HG03135 (cell line): ENCODE data around the gene RFX8.

Experiments
- ATAC-seq: cut with Tn5 transposase; IDR thresholded peaks from one replicate; pipeline ENCODE4 v1.9.1; 2021; ENCODE audit warnings: mild to moderate bottlenecking, moderate library complexity; ENCODE audit not compliant: unreplicated experiment

Gene RFX8

DNA sequence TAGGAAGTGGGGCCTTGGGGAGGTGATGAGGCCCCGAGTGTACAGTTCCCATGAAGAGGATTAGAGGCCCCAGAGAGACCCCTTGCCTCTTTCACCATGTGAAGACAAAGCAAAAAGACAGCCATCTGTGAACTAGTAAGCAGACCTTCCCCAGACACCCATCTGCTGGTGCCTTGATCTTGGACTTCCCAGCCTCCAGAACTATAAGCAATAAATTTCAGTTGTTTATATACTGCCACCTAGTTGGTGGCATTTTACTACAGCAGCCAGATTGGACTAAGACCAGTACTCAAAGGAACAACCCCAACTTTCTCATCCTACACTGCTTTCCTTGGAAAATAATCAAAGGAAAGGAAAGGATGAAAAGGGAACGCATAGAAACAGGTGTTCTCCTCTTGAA is 59.7 kb downstream of the RFX8 start:
- ATAC-seq, result no peak

DNA sequence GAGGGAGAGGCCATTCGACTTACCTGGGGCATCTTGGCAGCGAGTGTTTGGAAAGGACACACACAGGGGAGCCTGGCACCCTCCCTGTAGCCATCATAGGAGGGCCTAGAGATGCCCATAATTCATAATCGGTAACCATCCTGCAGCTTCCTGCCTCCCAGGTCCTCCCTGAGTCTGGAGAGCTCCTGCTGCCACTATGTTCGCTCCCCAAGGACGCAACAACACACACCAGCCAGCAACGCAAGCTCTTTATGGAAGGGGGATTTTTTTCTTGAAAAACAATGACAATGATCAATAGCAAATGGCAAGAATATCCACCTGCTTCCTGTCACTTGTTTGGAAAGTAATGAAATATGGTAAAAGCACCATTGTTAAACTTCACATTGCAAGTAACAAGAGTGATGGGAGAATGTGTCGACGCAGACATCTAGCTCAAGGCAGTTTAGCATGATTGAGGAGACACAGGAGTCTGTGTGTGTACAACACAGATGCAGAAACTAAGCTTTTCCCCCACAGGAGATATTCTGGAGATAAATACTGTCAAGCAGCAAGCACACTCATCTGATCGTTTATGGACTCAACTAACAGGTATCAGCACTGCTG is 62.7 kb downstream of the RFX8 start:
- no peak for ATAC-seq

DNA sequence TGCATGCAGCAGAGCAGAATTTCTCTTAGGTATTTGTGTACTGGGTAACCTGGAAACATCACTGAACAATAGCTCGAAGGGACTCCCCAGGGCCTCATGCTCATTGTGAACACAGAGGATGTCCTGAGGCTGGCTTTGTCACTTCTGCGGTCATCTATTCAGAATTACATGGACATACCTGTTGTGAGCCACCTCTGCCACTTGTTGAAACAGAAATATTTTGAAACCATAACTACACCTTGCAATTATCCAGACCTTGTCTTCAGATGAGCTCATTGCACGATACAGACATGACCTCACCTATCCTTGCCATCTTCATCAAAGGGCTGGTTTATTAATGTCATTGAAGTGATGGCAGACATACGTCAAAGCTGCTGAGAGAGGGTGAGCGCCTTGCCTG is 64.2 kb downstream of the RFX8 start:
- no peak for ATAC-seq

DNA sequence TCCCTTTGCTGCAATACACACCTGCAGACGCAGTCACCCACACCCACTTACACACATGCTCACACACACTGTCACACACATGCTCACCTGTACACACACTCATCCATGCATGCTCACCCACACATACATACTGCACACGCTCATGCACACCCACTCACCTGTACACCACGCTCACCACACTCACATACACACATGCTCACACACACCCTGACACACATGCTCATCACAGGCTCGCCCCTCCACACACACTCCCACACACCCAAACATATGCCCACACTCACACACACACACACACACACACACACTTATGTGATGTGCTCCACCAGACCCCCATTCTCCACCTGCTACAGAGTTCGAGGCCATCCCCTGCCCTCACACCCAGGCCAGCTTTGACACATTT is 64.8 kb downstream of the RFX8 start:
- ATAC-seq, result no peak

DNA sequence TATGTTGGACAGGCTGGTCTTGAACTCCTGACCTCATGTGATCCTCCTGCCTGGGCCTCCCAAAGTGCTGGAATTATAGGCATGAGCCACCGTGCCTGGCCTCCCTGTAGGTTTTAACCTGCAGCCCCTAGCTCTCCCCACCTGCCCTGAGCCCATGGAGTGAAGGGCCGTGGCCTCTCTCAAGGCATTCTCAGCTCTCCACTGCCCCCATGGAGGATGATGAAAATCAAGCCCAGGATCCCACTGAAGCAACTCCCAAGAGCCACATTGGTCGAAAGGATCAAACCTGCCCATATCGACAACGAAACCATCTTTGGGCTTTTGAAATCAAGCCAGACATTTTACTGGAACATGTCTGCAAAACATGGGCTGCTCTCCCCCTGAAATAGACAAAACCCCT is 65.2 kb downstream of the RFX8 start:
- ATAC-seq, result no peak

DNA sequence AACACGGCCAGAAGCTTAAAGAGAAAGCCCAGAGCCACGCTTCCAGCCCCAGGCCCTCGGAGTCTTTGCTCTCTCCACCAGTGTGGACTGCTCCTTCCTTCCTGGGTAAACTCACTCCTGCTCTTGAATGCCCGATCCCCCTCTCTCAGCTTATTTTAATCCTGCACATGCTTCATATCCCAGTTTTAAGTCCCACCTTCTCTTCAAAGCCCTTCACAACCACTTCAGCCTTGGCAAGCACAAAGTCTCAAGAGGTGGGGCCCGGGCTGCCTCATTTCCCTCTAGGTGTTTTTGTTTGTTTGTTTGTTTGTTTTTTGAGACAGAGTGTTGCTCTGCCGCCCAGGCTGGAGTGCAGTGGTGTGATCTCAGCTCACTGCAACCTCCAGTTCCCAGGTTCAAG is 66.0 kb downstream of the RFX8 start:
- ATAC-seq, result no peak

DNA sequence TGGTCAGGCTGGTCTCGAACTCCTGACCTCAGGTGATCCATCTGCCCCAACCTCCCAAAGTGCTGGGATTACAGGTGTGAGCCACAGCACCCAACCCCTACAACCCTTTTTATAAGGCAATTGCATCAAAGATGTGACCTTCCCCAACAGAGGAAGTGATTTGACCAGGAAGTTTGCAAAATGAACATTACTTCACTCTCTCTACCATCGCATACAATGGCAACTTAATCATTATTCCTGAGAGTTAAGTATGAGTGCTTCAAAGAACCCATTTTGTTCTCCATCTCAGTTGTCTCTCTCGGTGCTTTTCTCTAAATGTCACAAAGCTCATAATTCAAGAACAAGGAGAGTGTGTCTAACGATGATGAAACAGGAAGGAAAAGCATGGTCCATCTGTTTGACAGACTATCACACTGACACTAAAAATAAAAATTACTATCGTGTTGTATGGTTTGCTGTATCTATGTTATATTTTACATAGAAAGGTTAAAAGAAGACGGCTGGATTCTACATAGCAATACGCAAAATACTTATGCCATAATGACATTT is 69.5 kb downstream of the RFX8 start:
- ATAC-seq, result no peak

DNA sequence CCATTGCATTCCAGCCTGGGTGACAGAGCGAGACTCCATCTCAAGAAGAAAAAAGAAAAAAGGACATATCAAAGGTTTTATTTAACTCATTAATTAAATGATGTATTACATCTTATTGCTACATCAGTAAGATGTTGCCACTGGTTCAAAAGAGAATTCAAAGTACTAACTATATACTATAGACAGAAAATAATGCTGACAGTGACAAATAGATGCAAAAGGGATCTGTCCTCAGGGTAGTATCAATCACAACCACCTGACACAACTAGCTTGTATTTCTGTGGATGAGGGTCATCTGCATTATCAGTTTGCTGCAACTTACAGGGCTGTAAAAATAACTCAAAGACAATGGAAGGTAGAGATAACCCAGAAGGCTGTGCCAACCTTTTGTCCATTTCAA is 71.2 kb downstream of the RFX8 start:
- no peak for ATAC-seq

DNA sequence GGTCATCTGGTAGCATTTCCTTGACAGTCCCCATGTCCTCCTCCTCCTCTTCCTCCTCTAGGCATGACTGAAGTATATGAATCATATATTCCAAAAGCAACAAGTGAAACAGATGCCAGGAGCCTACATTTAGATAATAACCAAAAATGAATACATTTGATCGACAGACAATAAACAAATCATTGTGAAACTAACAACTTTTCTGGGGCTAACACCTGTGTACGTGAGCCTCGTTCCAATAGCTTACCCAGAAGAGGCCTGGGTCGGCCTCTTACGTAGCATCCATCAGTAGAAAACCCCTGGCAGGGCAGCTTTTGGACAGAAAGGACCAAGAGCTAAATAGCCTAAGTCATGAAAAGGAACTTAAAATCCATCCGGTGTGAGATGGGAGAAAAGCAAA is 72.3 kb downstream of the RFX8 start:
- no peak for ATAC-seq

DNA sequence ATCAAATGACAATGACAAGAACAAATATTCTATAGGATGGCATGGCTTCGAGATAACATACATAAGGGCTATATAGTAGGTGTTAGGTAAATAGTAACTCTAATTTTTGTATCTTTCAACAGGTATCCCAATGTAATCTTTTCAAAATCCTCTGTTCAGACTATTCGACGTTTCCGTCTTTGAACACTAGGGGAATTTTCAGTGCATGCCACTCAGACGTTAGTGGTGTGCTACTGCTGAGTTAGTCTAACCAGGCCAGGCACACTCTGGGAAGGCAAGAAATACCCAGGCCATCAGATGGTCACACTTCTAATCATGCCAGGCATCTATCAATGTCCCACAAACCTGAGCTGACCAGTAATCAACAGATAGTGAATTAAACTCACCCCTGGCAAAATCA is 73.0 kb downstream of the RFX8 start:
- no peak for ATAC-seq

DNA sequence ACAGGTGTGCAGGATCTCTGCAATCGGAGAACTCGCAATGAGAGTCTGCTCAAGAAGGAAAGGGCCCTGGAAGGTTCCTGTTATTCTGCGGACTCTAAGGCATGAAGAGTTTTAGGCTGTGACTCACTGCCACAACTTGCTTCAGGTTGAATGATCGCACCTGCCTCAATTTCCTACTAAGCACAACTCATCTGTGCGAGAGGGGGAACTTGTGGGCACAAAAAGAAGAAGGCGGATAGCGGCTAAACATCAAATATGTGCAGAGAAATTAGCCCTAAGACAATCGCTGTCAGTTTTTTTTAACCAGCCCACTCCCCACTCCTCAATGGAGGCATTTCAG is 73.6 kb downstream of the RFX8 start:
- no peak for ATAC-seq

DNA sequence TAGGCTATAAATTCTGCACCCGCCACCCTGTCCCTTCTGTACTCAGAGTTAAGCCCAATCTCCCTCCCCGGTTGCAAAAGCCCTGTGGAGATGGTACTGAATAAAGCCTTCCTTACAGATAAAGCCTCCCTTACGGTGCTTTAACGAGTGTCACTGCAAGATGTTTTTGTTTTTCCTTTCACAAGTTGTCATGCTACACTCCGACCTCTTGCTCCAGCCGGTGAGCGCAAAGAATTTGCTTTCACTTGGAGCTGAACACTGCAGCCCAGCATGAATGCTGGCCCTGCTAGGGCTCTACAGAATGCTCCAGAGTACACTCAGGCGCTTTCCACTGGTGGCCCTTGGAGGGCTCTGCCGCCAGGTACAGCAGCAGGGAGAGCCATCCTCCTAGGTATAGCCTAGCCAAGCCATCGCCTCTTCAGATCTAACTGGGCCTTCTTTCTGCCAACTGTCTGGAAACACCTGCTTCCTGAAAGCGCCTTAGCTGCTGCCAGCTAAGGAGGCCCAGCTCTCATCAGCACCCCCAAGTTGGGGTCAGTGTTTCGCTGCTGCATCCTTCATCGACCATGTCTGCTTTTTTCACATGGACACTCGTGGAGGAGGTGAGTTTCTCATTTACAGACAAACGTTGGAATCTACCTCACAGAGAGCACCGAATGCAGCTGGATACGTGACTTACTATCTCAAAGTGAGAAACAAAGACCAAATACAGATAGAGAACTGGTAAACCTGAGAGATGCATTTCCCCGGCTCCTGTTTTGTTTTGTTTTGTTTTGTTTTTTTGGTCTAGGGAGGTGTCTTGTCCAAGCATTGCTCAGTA is 74.2 kb downstream of the RFX8 start:
- no peak for ATAC-seq

DNA sequence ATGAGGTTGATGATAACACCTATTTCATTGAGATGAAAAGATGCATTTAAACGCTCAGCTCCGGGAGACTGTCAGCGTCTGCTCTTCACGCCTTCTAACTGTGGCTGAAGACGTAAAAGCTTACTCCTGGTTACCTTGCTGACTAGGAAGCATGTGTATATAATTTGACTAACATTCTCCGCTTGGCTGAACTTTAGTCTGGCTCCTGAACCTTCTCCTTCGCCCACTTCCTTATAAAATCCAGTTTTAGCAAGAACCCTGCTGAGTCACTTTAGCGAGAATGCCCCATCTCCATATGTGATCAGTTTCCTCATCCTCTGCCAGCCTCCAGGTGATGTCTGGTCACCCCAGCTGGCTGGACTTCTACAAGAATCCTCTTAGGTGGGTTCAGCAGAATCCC is 74.9 kb downstream of the RFX8 start:
- no peak for ATAC-seq

DNA sequence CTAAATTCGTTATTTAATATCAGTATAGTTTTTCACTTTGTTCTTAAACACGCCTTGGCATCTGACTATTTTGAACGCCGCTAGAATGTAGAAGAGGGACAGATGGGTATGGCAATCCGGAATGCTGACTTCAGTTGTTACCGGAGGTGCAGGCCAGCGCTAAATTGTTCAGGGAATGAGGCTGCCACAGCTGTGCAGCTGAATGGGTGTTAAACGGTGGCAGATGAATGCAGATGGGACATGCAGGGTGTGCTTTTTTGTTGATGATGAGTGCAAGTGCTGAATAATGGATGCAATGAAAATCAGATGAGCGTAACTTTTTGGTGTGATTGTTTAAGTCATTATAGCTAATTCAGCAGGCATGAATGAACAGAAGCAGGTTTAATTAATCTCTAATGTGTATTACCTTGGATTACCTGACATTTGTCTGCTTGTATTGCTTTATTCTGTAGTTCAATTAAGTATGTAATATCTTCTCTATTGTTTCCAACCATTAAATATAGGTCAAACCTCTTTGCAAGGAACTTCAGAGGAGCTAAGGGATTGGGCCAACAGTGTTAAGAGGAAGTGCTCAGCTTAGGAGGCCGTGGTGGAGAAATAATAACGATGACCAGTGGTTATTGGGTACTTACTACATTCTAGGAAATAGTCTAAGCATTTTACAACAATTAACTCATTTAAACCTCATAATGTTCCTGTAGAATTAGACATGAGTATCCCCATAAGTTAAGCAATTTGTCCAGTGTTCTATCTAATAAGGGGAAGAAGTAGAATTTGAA is 75.7 kb downstream of the RFX8 start:
- no peak for ATAC-seq

DNA sequence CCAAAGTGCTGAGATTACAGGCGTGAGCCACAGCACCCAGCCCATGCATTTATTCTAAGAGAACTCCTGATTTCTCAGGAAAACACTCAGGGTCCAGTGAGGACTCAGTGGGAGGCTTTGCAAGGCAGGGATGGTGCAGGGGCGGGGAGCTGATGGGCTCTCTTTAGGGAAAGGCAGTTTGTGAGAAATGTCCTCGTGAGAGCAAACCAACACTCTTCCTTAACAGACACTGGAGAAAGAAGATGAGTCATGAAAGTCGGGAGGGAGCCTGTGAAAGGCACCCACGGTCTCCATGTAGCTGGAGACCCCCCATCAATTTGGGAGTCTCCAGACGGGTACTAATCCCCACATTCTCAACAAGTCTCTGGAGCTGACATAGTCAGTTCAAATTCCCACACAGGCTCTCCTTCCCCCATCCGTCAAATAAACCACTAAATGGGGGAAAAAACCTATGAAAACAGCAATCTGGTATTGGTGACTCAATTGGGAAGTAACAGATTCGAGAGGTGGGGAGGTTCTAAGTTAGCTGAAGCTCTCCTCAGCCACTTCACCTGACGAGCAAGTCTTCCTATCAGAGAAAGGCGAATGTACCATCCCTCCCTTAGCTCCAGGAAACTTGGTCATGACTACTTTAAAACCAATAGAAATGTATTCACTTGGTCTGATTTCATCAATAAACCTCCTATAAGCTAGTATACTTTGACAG is 76.6 kb downstream of the RFX8 start:
- no peak for ATAC-seq

DNA sequence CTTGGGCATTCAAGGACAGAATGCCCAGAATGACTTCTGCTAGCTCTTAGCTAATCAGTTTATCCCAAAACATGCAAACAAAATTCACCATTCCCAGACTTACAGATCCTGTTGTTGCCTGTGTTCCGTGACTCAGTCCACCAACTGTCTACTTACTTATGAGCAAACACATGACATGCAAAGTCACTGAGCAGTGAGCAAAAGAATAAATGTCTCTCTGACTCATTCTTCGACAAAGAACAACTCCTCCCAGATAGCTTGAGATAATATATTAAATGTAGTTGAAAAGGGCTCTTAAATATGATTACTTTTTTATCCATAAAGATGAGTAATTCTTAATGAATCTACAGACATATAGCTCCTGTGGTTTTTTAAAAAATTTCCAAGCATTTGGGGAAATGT is 78.6 kb downstream of the RFX8 start:
- ATAC-seq, result no peak

DNA sequence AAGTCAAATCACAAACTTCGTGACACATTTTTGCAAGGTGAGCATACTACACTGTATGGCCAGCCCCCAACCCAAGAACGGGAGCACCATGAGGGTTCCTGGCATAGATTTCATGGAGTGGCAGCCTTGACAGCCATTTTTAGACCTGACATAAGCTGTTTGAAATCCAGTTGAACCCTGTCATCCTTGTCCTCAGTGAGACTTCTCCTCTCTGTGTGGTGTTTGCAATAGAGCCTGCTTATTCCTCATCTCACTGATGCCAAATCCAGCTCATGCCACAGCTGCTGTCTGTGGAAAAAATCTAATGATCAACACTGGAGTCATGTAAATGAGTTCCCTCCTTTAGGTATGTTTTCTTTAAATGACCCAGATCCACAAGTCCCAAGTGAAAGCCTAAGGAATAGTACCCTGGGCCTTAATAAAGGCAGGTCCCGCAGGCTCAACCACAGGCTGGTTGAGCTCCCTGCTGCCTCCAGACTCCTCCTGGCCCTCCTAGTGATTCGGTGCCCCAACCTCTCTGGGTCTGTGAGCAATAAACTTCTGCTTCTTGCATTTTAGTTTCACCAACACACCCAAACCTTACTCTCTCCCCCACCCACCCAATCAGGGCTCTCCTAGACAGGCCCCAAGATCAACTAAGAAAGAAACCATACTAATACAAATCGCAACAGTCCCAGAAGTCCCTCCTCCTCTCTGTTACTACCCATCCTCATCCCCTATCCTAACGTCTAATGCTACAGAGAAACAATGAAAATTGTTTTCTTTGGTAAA is 79.2 kb downstream of the RFX8 start:
- no peak for ATAC-seq

DNA sequence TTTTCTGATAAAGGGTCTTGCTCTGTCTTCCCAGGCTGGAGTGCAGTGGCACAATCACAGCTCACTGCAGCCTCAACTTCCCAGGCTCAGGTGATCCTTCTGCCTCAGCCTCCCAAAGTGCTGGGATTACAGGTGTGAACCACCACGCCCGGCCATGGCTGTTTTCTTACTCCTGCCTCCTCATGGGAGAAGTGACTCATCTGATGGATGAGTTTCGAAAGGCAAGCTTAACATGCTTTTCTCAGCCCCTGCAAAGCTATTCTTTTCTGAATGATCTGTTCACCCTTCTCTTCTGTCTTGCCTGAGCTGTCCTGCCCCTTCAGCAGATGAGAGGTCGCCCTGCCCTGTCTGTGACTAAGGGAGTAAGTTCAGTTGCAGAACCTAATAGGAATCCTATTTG is 86.7 kb downstream of the RFX8 start:
- no peak for ATAC-seq

DNA sequence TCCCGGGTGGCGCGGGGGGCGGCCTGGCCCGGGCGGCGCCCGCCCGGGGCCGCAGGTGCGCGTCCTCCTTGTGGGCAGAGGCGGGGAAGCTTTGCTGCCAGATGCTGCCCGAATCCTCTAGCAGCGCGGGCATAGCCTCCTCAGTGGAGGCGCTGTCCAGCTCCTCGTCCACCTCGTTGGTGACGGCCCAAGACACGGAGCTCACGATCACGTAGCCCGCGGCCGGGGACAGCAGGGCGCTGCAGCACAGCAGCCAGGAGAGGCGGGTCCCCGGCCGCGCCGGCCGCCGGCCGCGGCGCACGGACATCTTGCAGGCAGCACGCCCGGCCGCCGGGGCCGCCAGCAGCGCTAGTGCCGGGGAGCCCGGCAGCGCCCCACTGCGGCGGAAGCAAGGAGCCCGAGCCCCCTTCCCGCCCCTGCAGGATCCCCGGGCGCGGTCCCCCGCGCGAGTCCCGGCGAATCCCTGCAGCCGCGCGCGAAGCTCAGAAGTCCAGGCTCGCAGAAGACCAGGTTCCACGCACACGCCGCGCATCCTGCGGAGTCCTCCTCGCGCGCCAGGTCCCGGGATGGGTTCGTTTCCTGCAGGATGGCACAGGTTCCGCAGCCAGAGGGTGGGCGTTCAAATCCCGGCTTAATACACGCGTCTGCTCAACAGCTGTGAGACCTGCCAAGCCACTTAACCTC is 87.6 kb downstream of the RFX8 start, which contains the start of gene CREG2:
Gene CREG2 (minus strand): TSS at position 353 of the 684 bp plus-strand sequence. CDS start 46 bp downstream, at position 307.
- no peak for ATAC-seq
